H54 (cell line): ENCODE results near the gene SLC35D3.

Source experiments
- DNase-seq: peaks from one replicate; pipeline ENCODE4 v3.0.0; 2011; ENCODE audit warnings: low spot score, mixed read lengths; ENCODE audit not compliant: insufficient read length
- FAIRE-seq: peaks from 3 replicates; lab custom pipeline; 2011; peaks lifted over from hg19 to GRCh38; lab: Jason Lieb, UNC
- POLR2A ChIP-seq: IDR thresholded peaks from 2 replicates; pipeline ENCODE4 v1.6.1; 2011; ENCODE audit warnings: low read depth, mild to moderate bottlenecking, low read length

Gene SLC35D3

DNA sequence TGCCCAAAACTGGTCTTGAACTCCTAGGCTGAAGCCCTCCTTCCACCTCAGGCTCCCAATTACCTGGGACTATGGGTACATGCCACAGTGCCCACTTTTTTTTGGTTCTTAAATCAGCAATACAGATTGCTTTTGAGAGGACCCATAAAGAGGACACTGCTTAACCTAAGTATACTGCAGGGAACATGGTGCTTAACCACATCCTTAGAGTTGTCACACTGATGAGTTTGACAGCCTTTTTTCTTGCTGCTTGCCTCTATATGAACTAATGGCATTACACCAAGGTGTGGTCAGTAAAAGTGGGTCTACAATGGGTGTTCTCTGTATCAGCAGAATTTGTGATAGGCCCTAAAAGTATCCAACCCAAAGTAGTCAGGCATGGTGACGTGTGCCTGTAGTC lies 7.2 kb upstream of the SLC35D3 start:
- no peak for FAIRE-seq
- no peak for DNase-seq
- TF ChIP-seq POLR2A: no peak

GRCh38 chr6:136918706-136919105 lies 3.4 kb upstream of the SLC35D3 start:
- no peak for TF ChIP-seq POLR2A
- DNase-seq (no peak), FAIRE-seq (no peak)

DNA sequence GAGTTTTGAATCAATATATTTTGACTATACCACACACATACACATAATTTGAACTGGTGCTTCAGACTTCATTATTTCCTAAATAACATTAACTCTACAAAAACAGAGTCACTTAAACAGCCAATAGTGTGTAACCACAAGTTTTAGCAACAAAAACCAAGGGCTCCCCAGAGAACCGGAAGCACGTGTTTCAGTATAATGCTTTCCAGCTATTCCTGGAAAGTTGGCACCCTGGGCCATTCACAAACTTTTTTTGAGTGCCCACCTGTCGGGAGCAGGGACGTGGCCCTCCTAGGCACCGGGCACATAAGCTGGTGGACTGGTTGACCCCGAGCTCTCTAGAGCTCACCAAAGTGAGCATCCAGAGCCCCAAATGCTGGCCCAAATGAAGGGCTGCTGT lies 1.9 kb upstream of the SLC35D3 start:
- FAIRE-seq: no peak
- no peak for TF ChIP-seq POLR2A
- DNase-seq: no peak

- TF ChIP-seq POLR2A: no peak
- DNase-seq (no peak), FAIRE-seq (no peak)
Measured at GRCh38 chr6:136920671-136921380, 1.3 kb upstream of the SLC35D3 start.

GRCh38 chr6:136921381-136921935 lies 643 bp upstream of the SLC35D3 start:
- TF ChIP-seq POLR2A: no peak
- no peak for DNase-seq
- no peak for FAIRE-seq

- TF ChIP-seq POLR2A: no peak
- DNase-seq (no peak), FAIRE-seq (no peak)
Measured at GRCh38 chr6:136922685-136923006, 545 bp downstream of the SLC35D3 start.

- no peak for DNase-seq
Measured at GRCh38 chr6:136923116-136923953, 1.2 kb downstream of the SLC35D3 start.

GRCh38 chr6:136923954-136924673 lies 2.0 kb downstream of the SLC35D3 start:
- DNase-seq (no peak), FAIRE-seq (no peak)
- no peak for TF ChIP-seq POLR2A

More at GRCh38 chr6:136923116-136923953, 1.2 kb downstream of the SLC35D3 start:
- TF ChIP-seq POLR2A: no peak
- no peak for FAIRE-seq

- FAIRE-seq (no peak), DNase-seq (no peak)
- TF ChIP-seq POLR2A: no peak
Measured at GRCh38 chr6:136926383-136926782, 4.3 kb downstream of the SLC35D3 start.

- no peak for DNase-seq
- no peak for TF ChIP-seq POLR2A
- no peak for FAIRE-seq
Measured at GRCh38 chr6:136927292-136927691, 5.2 kb downstream of the SLC35D3 start.

DNA sequence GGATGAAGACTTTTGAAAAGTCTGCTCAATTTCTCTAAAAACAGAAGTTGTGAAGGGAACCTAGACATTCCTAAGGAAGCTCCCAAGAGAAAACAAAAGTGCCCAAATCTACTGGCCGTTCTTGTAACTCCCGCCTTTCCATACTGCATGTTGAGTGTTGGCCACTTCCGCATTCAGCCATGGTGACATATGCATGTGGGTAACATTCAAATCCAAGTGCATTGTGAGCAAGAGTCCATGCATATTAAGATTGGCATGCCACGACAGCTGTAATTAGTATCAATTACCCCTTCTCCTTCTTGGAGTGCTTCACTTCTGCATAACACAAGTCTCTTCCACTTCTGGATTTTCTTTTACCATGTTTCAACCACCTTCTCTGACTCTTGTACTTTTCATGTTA lies 8.4 kb downstream of the SLC35D3 start:
- FAIRE-seq: no peak
- no peak for TF ChIP-seq POLR2A

GRCh38 chr6:136932599-136932998 lies 10.5 kb downstream of the SLC35D3 start:
- FAIRE-seq: no peak
- TF ChIP-seq POLR2A: no peak
- no peak for DNase-seq

More for the DNA sequence above, 8.4 kb downstream of the SLC35D3 start:
- DNase-seq: no peak

- DNase-seq (no peak), FAIRE-seq (no peak)
- no peak for TF ChIP-seq POLR2A
Measured at GRCh38 chr6:136945072-136945471, 23.0 kb downstream of the SLC35D3 start.

DNA sequence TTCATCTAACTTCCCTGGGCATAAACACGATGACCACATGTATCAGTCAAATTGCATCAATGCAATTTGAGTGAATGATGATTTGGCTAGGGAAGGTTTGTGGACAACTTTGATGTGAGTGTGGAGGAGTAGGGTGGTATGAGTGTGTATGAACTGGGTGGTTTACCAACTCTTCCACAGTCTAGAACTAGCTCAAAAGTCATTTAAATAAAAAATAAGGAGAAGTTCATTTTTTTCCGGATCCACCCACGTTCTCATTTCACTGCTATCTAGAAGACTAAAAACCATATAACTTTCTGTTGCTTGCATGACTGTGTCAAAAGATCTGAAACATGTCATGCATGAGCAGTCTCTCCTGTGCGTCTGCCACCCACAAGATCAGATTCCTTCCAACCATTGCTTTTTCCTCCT lies 23.6 kb downstream of the SLC35D3 start:
- FAIRE-seq: no peak
- no peak for DNase-seq
- no peak for TF ChIP-seq POLR2A
